GM19351 (cell line): ENCODE measurements around the gene TOR1B.
"Not testable (repeated sequence)": the region's sequence is repeated elsewhere in the genome, so short reads cannot be mapped to it uniquely, and the experiment has no call there.

Experiments used
- ATAC-seq: cut with Tn5 transposase; IDR thresholded peaks from one replicate; pipeline ENCODE4 v1.9.1; 2021; ENCODE audit warnings: mild to moderate bottlenecking, moderate library complexity; ENCODE audit not compliant: unreplicated experiment

TOR1B gene

GRCh38 chr9:129776096-129776495 lies 26.9 kb upstream of the TOR1B start:
- not testable (repeated sequence) for ATAC-seq

- ATAC-seq, result no peak
These were observed 26.4 kb upstream of the TOR1B start for GRCh38 chr9:129776566-129776937.

GRCh38 chr9:129776938-129777768 lies 25.8 kb upstream of the TOR1B start:
- no peak for ATAC-seq

- no peak for ATAC-seq
These were observed 25.2 kb upstream of the TOR1B start for GRCh38 chr9:129777769-129778130.

GRCh38 chr9:129778469-129778868 lies 24.5 kb upstream of the TOR1B start:
- ATAC-seq, result no peak

- no peak for ATAC-seq
These were observed 23.3 kb upstream of the TOR1B start for GRCh38 chr9:129779560-129780190.

- ATAC-seq, result no peak
These were observed 21.9 kb upstream of the TOR1B start for GRCh38 chr9:129781131-129781530.

- ATAC-seq, result no peak
These were observed 21.0 kb upstream of the TOR1B start for GRCh38 chr9:129781981-129782380.

GRCh38 chr9:129783516-129784361 lies 19.2 kb upstream of the TOR1B start:
- no peak for ATAC-seq

- ATAC-seq, result not testable (repeated sequence)
These were observed 18.0 kb upstream of the TOR1B start for GRCh38 chr9:129784970-129785369.

GRCh38 chr9:129785866-129786265 lies 17.1 kb upstream of the TOR1B start:
- ATAC-seq, result no peak

GRCh38 chr9:129786481-129786880 lies 16.5 kb upstream of the TOR1B start:
- no peak for ATAC-seq

- no peak for ATAC-seq
These were observed 8.4 kb upstream of the TOR1B start for GRCh38 chr9:129794549-129794948.

- ATAC-seq, result not testable (repeated sequence)
These were observed 7.0 kb upstream of the TOR1B start for GRCh38 chr9:129796029-129796428.

- no peak for ATAC-seq
These were observed 4.0 kb upstream of the TOR1B start for GRCh38 chr9:129798973-129799372.

GRCh38 chr9:129801504-129801903 lies 1.5 kb upstream of the TOR1B start:
- ATAC-seq, result no peak

GRCh38 chr9:129803676-129804060 lies 684 bp downstream of the TOR1B start:
- ATAC-seq, result peak; percentile 9

- no peak for ATAC-seq
These were observed 3.1 kb downstream of the TOR1B start for GRCh38 chr9:129806061-129806460.

- no peak for ATAC-seq
These were observed 6.4 kb downstream of the TOR1B start for GRCh38 chr9:129809346-129809745.

- ATAC-seq, result no peak
These were observed 7.1 kb downstream of the TOR1B start for GRCh38 chr9:129810116-129810515.

GRCh38 chr9:129810788-129811187 lies 7.8 kb downstream of the TOR1B start:
- no peak for ATAC-seq

GRCh38 chr9:129811967-129812363 lies 9.0 kb downstream of the TOR1B start:
- ATAC-seq, result no peak
